MM.1S (cell line): ENCODE data around the gene COX20.

Source experiments
- DNase-seq: peaks from one replicate; pipeline ENCODE4 v3.0.0-alpha.2; 2015
- H2AFZ ChIP-seq: fragments of 300-600 bp; sonication (generic); 2 replicates; pipeline ENCODE4 v1.6.0; 2016; ENCODE audit warnings: antibody characterized with exemption, low read length
- H3F3A ChIP-seq: fragments of 300-600 bp; sonication (generic); 2 replicates; pipeline ENCODE4 v1.6.1; 2016; ENCODE audit warnings: mild to moderate bottlenecking, antibody characterized with exemption, low read length, moderate library complexity, mixed read lengths; ENCODE audit not compliant: insufficient read depth
- H3K27ac ChIP-seq: fragments of 300-600 bp; sonication (generic); 2 replicates; pipeline ENCODE4 v1.5.1; 2016; ENCODE audit warnings: mild to moderate bottlenecking, low read length
- H3K27me3 ChIP-seq: fragments of 300-600 bp; sonication (generic); replicated peaks from 2 replicates; pipeline ENCODE4 v1.6.0; 2016; ENCODE audit warnings: low read length; ENCODE audit not compliant: insufficient read depth
- H3K36me3 ChIP-seq: fragments of 300-600 bp; sonication (generic); replicated peaks from 2 replicates; pipeline ENCODE4 v1.6.1; 2016; ENCODE audit warnings: mild to moderate bottlenecking, low read length, mixed read lengths; ENCODE audit not compliant: insufficient read depth
- H3K4me1 ChIP-seq: fragments of 300-600 bp; sonication (generic); 2 replicates; pipeline ENCODE4 v1.6.1; 2016; ENCODE audit warnings: low read length, mixed read lengths
- H3K4me2 ChIP-seq: fragments of 300-600 bp; sonication (generic); 2 replicates; pipeline ENCODE4 v1.6.0; 2016; ENCODE audit warnings: low read depth, low read length
- H3K4me3 ChIP-seq: fragments of 300-600 bp; sonication (generic); 2 replicates; pipeline ENCODE4 v1.5.1; 2016; ENCODE audit warnings: low read length, mixed read lengths
- H3K79me2 ChIP-seq: fragments of 300-600 bp; sonication (generic); 2 replicates; pipeline ENCODE4 v1.6.1; 2016; ENCODE audit warnings: mixed run types, low read length, mixed read lengths
- H3K9ac ChIP-seq: fragments of 300-600 bp; sonication (generic); 2 replicates; pipeline ENCODE4 v1.6.1; 2016; ENCODE audit warnings: low read length, mixed read lengths
- H3K9me2 ChIP-seq: fragments of 300-600 bp; sonication (generic); replicated peaks from 2 replicates; pipeline ENCODE4 v1.6.1; 2016; ENCODE audit warnings: mild to moderate bottlenecking, low read length, mixed read lengths; ENCODE audit not compliant: insufficient read depth
- H3K9me3 ChIP-seq: fragments of 300-600 bp; sonication (generic); replicated peaks from 2 replicates; pipeline ENCODE4 v1.6.1; 2016; ENCODE audit warnings: mild to moderate bottlenecking, low read length, mixed read lengths; ENCODE audit not compliant: insufficient read depth
- H4K20me1 ChIP-seq: fragments of 300-600 bp; sonication (generic); 2 replicates; pipeline ENCODE4 v1.6.1; 2016; ENCODE audit warnings: mild to moderate bottlenecking, low read length, moderate library complexity, mixed read lengths; ENCODE audit not compliant: insufficient read depth
- EZH2 ChIP-seq: fragments of 300-600 bp; sonication (generic); optimal IDR thresholded peaks from 2 replicates; pipeline ENCODE3; 2017; ENCODE audit warnings: low read depth, mild to moderate bottlenecking, antibody characterized with exemption, low read length, mixed read lengths
- EZH2phosphoT487 ChIP-seq: fragments of 300-600 bp; sonication (generic); IDR thresholded peaks from 2 replicates; pipeline ENCODE4 v1.6.1; 2018; ENCODE audit warnings: antibody characterized with exemption, low read length
- TF ChIP-seq, protein P1 (sequence below): fragments of 300-600 bp; sonication (generic); IDR thresholded peaks from 2 replicates; pipeline ENCODE4 v1.5.1; 2016; ENCODE audit warnings: antibody characterized with exemption, low read length, mixed read lengths

The COX20 gene

GRCh38 chr1:244820131-244820530 lies 15.3 kb upstream of the COX20 start:
- DNase-seq, result no peak
- Histone ChIP-seq H4K20me1 (no peaks in the 10 kb centered on the region), H3K79me2 (no peaks in the 10 kb centered on the region), H3K36me3 (no peaks in the 10 kb centered on the region), H3K9ac (no peak overlapping the region), H3K4me1 (no peaks in the 10 kb centered on the region), H3K27ac (no peak overlapping the region), H3K4me3 (no peak overlapping the region), H3K9me3 (no peaks in the 10 kb centered on the region), H3K9me2 (no peaks in the 10 kb centered on the region), H3K27me3 (no peaks in the 10 kb centered on the region), H2AFZ (no peak overlapping the region), H3K4me2 (no peak overlapping the region), H3F3A (no peaks in the 10 kb centered on the region)
- TF ChIP-seq EZH2phosphoT487 (no peak), EZH2 (no peak)
- TF ChIP-seq, protein P1, sequence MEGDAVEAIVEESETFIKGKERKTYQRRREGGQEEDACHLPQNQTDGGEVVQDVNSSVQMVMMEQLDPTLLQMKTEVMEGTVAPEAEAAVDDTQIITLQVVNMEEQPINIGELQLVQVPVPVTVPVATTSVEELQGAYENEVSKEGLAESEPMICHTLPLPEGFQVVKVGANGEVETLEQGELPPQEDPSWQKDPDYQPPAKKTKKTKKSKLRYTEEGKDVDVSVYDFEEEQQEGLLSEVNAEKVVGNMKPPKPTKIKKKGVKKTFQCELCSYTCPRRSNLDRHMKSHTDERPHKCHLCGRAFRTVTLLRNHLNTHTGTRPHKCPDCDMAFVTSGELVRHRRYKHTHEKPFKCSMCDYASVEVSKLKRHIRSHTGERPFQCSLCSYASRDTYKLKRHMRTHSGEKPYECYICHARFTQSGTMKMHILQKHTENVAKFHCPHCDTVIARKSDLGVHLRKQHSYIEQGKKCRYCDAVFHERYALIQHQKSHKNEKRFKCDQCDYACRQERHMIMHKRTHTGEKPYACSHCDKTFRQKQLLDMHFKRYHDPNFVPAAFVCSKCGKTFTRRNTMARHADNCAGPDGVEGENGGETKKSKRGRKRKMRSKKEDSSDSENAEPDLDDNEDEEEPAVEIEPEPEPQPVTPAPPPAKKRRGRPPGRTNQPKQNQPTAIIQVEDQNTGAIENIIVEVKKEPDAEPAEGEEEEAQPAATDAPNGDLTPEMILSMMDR, result no peak

DNA sequence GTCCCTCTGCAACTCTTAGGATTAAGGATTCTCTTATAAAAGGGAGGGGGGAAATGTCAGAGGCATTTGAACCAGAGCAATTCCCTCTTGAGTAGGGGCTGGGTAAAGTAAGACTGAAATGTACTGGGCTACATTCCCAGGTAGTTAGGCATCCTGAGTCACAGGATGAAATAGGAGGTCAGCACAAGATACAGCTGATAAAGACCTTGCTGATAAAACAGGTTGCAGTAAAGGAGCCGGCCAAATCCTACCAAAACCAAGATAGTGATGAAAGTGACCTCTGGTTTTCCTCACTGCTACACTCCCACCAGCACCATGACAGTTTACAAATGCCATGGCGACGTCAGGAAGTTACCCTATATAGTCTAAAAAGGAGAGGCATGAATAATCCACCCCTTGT lies 14.3 kb upstream of the COX20 start:
- no peaks in the 10 kb centered on the region for H3K9me2 ChIP-seq
- no peaks in the 10 kb centered on the region for H3K79me2 ChIP-seq
- DNase-seq, result no peak
- H2AFZ ChIP-seq, result no peak overlapping the region
- H3K9ac ChIP-seq, result no peak overlapping the region
- no peaks in the 10 kb centered on the region for H3K9me3 ChIP-seq
- TF ChIP-seq EZH2phosphoT487 (no peak), EZH2 (no peak)
- TF ChIP-seq, protein P1, result no peak
- no peaks in the 10 kb centered on the region for H3K27me3 ChIP-seq
- H4K20me1 ChIP-seq, result no peaks in the 10 kb centered on the region
- no peaks in the 10 kb centered on the region for H3K4me1 ChIP-seq
- no peak overlapping the region for H3K27ac ChIP-seq
- H3K4me2 ChIP-seq, result no peak overlapping the region
- H3K36me3 ChIP-seq, result no peaks in the 10 kb centered on the region
- no peaks in the 10 kb centered on the region for H3F3A ChIP-seq
- H3K4me3 ChIP-seq, result no peak overlapping the region

DNA sequence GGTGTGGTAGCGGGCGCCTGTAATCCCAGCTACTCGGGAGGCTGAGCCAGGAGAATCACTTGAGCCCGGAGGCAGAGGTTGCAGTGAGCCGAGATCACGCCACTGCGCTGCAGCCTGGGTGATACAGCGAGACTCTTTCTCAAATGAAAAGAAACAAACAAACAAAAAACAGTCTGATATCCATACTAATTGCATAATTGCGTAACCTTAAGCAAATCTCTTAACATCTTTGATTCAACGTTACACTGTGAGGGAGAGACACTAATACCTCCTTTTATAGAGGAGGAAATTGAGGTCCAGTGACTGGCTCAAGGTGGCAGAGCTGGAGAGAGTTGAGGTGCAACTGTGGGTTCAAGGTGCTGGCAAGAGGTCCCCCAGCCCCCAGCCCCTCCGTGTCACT lies 12.6 kb upstream of the COX20 start:
- Histone ChIP-seq H3K36me3 (no peaks in the 10 kb centered on the region), H3K9ac (no peak overlapping the region), H3K79me2 (no peaks in the 10 kb centered on the region), H3K27ac (no peak overlapping the region), H2AFZ (no peak overlapping the region), H3K9me2 (no peaks in the 10 kb centered on the region), H3K4me3 (no peak overlapping the region), H3K9me3 (no peaks in the 10 kb centered on the region), H3K27me3 (no peaks in the 10 kb centered on the region), H4K20me1 (no peaks in the 10 kb centered on the region), H3K4me2 (no peak overlapping the region), H3F3A (no peaks in the 10 kb centered on the region), H3K4me1 (no peaks in the 10 kb centered on the region)
- DNase-seq, result no peak
- TF ChIP-seq EZH2 (no peak), EZH2phosphoT487 (no peak)
- TF ChIP-seq, protein P1, result no peak
